Measurements from ENCODE around the gene ERBB3. TPM values are rescaled to one million over a fixed set of nuclear protein-coding genes. Genes with fewer than 3 reads are reported as not detected.

Gene ERBB3
- total RNA-seq, 1 donor from 2014 or later: 3.8 TPM

DNA sequence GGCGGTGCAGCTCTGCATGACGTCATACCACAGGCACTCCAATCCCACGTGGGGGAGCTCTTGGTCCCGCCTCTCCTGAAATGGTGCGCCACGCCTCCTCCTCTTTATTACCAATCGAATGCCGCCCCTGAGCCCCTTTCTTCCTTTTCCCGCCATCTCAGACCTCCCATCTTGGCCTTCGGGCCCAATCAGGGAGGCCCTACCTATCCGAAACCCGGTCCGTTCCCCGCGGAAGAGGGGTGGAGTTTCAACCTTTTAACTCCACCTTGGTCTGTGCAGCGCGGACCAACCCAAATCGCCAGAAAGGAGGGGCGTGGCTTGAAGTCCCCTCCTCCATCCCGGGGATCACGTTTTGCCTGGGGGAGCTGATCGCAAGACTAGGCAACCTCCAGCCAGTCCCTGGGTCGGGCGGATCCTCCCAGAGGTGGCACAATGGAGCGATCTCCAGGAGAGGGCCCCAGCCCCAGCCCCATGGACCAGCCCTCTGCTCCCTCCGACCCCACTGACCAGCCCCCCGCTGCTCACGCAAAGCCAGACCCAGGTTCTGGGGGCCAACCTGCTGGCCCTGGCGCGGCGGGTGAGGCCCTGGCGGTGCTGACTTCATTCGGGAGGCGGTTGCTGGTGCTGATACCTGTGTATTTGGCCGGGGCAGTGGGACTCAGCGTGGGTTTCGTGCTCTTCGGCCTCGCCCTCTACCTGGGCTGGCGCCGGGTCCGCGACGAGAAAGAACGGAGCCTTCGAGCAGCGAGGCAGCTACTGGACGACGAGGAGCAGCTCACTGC lies 48.1 kb downstream of the ERBB3 start, which contains the start of gene ESYT1:
Gene ESYT1 (plus strand): TSS at position 380 of the 782 bp plus-strand sequence. CDS start 53 bp downstream, at position 433.
- FAIRE-seq: no peak

GRCh38 chr12:56128670-56129205 lies 48.8 kb downstream of the ERBB3 start:
- TF ChIP-seq CTCF (IDR thresholded peaks at IDR 0.05; ENCODE audit: insufficient read depth, low read depth, low read length): no peak
- H3K27me3 Mint-ChIP-seq (ENCODE audit: low read depth, unreplicated experiment): no peaks in the 10 kb centered on the region
- peaks cover 22% of the 10 kb centered on the region for H3K4me1 Mint-ChIP-seq (ENCODE audit: low read depth, unreplicated experiment)
- Histone ChIP-seq H3K79me2 (ENCODE audit: insufficient read depth, low read length) (peaks cover 49% of the 10 kb centered on the region), H3K27ac (ENCODE audit: low read depth, low read length) (peak overlapping the region; percentile 58), H4K20me1 (ENCODE audit: insufficient read depth, low read length) (peaks cover 19% of the 10 kb centered on the region), H3K9ac (ENCODE audit: low read length) (peak overlapping the region; percentile 84), H3K4me3 (ENCODE audit: insufficient read depth, low read depth, low read length) (peak overlapping the region; percentile 81), H3K9me3 (ENCODE audit: insufficient read depth, low read depth, low read length) (no peaks in the 10 kb centered on the region), H2AFZ (ENCODE audit: low read depth, low read length) (peak overlapping the region; percentile 49), H3K4me2 (ENCODE audit: low read length) (peak overlapping the region; percentile 90), H3K36me3 (ENCODE audit: insufficient read depth, low read length) (peaks cover 17% of the 10 kb centered on the region), H3K27me3 (ENCODE audit: insufficient read depth, low read length) (no peaks in the 10 kb centered on the region), H3K4me1 (ENCODE audit: insufficient read depth, low read length) (peaks cover 13% of the 10 kb centered on the region)
- FAIRE-seq (no peak), DNase-seq (ENCODE audit: low read depth) (no peak)
- peaks cover 14% of the 10 kb centered on the region for H3K36me3 Mint-ChIP-seq (ENCODE audit: low read depth, unreplicated experiment)
- H3K4me3 Mint-ChIP-seq (ENCODE audit: unreplicated experiment): peak overlapping the region; percentile 98
- no peaks in the 10 kb centered on the region for H3K9me3 Mint-ChIP-seq (ENCODE audit: unreplicated experiment)
- H3K27ac Mint-ChIP-seq (ENCODE audit: unreplicated experiment): peak overlapping the region; percentile 97

More for the DNA sequence above, 48.1 kb downstream of the ERBB3 start, which contains the start of gene ESYT1:
- H3K27ac ChIP-seq (ENCODE audit: low read depth, low read length): peak within 1 kb of the TSS; percentile 59
- H3K36me3 ChIP-seq (ENCODE audit: insufficient read depth, low read length): peaks cover 11% of the 10 kb centered on the region
- H3K4me2 ChIP-seq (ENCODE audit: low read length): peak within 1 kb of the TSS; percentile 90
- peaks cover 11% of the 10 kb centered on the region for H3K36me3 Mint-ChIP-seq (ENCODE audit: low read depth, unreplicated experiment)
- H3K9ac ChIP-seq (ENCODE audit: low read length): peak within 1 kb of the TSS; percentile 84
- DNase-seq (ENCODE audit: low read depth): peak; percentile 99
- H3K9me3 ChIP-seq (ENCODE audit: insufficient read depth, low read depth, low read length): no peaks in the 10 kb centered on the region
- TF ChIP-seq EZH2 (IDR thresholded peaks at IDR 0.05; ENCODE audit: insufficient read depth, low read length) (no peak), CTCF (IDR thresholded peaks at IDR 0.05; ENCODE audit: insufficient read depth, low read depth, low read length) (no peak)
- H3K4me1 ChIP-seq (ENCODE audit: insufficient read depth, low read length): peaks cover 13% of the 10 kb centered on the region
- peaks cover 19% of the 10 kb centered on the region for H4K20me1 ChIP-seq (ENCODE audit: insufficient read depth, low read length)
- peaks cover 49% of the 10 kb centered on the region for H3K79me2 ChIP-seq (ENCODE audit: insufficient read depth, low read length)
- H3K27me3 Mint-ChIP-seq (ENCODE audit: low read depth, unreplicated experiment): no peaks in the 10 kb centered on the region
- peak within 1 kb of the TSS; percentile 81 for H3K4me3 ChIP-seq (ENCODE audit: insufficient read depth, low read depth, low read length)
- no peaks in the 10 kb centered on the region for H3K27me3 ChIP-seq (ENCODE audit: insufficient read depth, low read length)
- no peaks in the 10 kb centered on the region for H3K9me3 Mint-ChIP-seq (ENCODE audit: unreplicated experiment)
- H2AFZ ChIP-seq (ENCODE audit: low read depth, low read length): peak within 1 kb of the TSS; percentile 49
- H3K4me1 Mint-ChIP-seq (ENCODE audit: low read depth, unreplicated experiment): peaks cover 22% of the 10 kb centered on the region
- peak within 1 kb of the TSS; percentile 97 for H3K27ac Mint-ChIP-seq (ENCODE audit: unreplicated experiment)
- H3K4me3 Mint-ChIP-seq (ENCODE audit: unreplicated experiment): peak within 1 kb of the TSS; percentile 98
